Keratinocyte (primary cell): ENCODE data around the gene NMNAT2. TPM values are rescaled to one million over a fixed set of nuclear protein-coding genes. Genes with fewer than 3 reads are reported as not detected.

ENCODE experiments used
- DNase-seq: peaks from one replicate; pipeline ENCODE4 v3.0.0-alpha.2; 2011; ENCODE audit warnings: low read depth, missing footprints, low spot score
- FAIRE-seq: peaks from 2 replicates; lab custom pipeline; 2011; peaks lifted over from hg19 to GRCh38; lab: Jason Lieb, UNC
- H2AFZ ChIP-seq: 2 replicates; pipeline ENCODE4 v1.6.0; 2012; ENCODE audit warnings: low read length, control low read depth, inconsistent platforms; ENCODE audit not compliant: control insufficient read depth
- H3K27ac ChIP-seq: 2 replicates; pipeline ENCODE4 v1.5.1; 2011; ENCODE audit warnings: low read length; ENCODE audit not compliant: control insufficient read depth, insufficient read depth
- H3K27me3 ChIP-seq: 3 replicates; pipeline ENCODE4 v1.6.0; 2011; ENCODE audit warnings: low read length; ENCODE audit not compliant: control insufficient read depth, insufficient read depth; ENCODE audit errors: extremely low read depth
- H3K36me3 ChIP-seq, 2 experiments: 2 replicates in 1 of 2; 3 replicates in 1 of 2; pipeline ENCODE4 v1.5.1; 2011; ENCODE audit warnings: low read length in 2 of 2, mild to moderate bottlenecking in 1 of 2; ENCODE audit not compliant: control insufficient read depth in 2 of 2, insufficient read depth in 2 of 2; ENCODE audit errors: extremely low read depth in 1 of 2
- H3K4me1 ChIP-seq: 3 replicates; pipeline ENCODE4 v1.5.1; 2011; ENCODE audit warnings: low read length; ENCODE audit not compliant: control insufficient read depth, insufficient read depth; ENCODE audit errors: extremely low read depth
- H3K4me2 ChIP-seq: 3 replicates; pipeline ENCODE4 v1.6.0; 2011; ENCODE audit warnings: low read depth, low read length; ENCODE audit not compliant: control insufficient read depth, insufficient read depth; ENCODE audit errors: extremely low read depth
- H3K4me3 ChIP-seq, 3 experiments: fragments of 200-600 bp in 1 of 3; sonication (generic) in 1 of 3; 2 replicates in 2 of 3; 3 replicates in 1 of 3; pipeline ENCODE4 v1.5.1; 2011 to 2016; ENCODE audit warnings: low read length in 3 of 3, mild to moderate bottlenecking in 3 of 3, control low read depth in 2 of 3, inconsistent platforms in 1 of 3, low read depth in 1 of 3, mixed read lengths in 1 of 3, mixed run types in 1 of 3, moderate library complexity in 1 of 3; ENCODE audit not compliant: control insufficient read depth in 2 of 3, insufficient read depth in 2 of 3; ENCODE audit errors: extremely low read depth in 1 of 3
- H3K79me2 ChIP-seq: 2 replicates; pipeline ENCODE4 v1.6.0; 2012; ENCODE audit warnings: low read length; ENCODE audit not compliant: control insufficient read depth, insufficient read depth
- H3K9ac ChIP-seq: 3 replicates; pipeline ENCODE4 v1.6.0; 2011; ENCODE audit warnings: low read length; ENCODE audit not compliant: control insufficient read depth, insufficient read depth; ENCODE audit errors: extremely low read depth
- H3K9me1 ChIP-seq: 3 replicates; pipeline ENCODE4 v1.6.0; 2011; ENCODE audit warnings: low read length; ENCODE audit not compliant: control insufficient read depth, insufficient read depth; ENCODE audit errors: extremely low read depth
- H3K9me3 ChIP-seq: 2 replicates; pipeline ENCODE4 v1.5.1; 2012; ENCODE audit warnings: low read depth, low read length; ENCODE audit not compliant: control insufficient read depth
- H4K20me1 ChIP-seq: 3 replicates; pipeline ENCODE4 v1.6.0; 2011; ENCODE audit warnings: low read length; ENCODE audit not compliant: control insufficient read depth, insufficient read depth; ENCODE audit errors: extremely low read depth
- EZH2 ChIP-seq: IDR thresholded peaks from one replicate; pipeline ENCODE4 v1.6.1; 2012; ENCODE audit warnings: inconsistent platforms, mild to moderate bottlenecking, low read length, moderate library complexity
- dilution Hi-C: fragments of 300-500 bp; cut with MboI; formaldehyde crosslinking; loops from one replicate; pipeline ENCODE4 v1.7.0; 2020; ENCODE audit warnings: low sequenced_read_pairs; ENCODE audit not compliant: extremely low pct_ligation_motif_present
- polyA plus RNA-seq, 5 experiments: library from polyadenylated mRNA; depleted of rRNA in 3 of 5; stranded (reverse) in 3 of 5; stranded (forward) in 1 of 5; unstranded in 1 of 5; fragments of >200 nt; gene quantifications; 1 replicate in 1 of 5; 2 replicates in 3 of 5; 3 replicates in 1 of 5; pipeline versions ENCODE4 v1.2.1 to v1.2.3, GENCODE V29; 2011 to 2012; ENCODE audit warnings: missing spikeins in 2 of 5, low read depth in 1 of 5, low replicate concordance in 1 of 5
- TF ChIP-seq, protein P1 (sequence below), 3 experiments: IDR thresholded peaks in 1 of 3; conservative IDR thresholded peaks in 1 of 3; optimal IDR thresholded peaks in 1 of 3; 2 replicates in 2 of 3; 3 replicates in 1 of 3; pipeline versions ENCODE3 to v1.5.1; 2011; ENCODE audit warnings: low read length in 3 of 3, mild to moderate bottlenecking in 3 of 3, moderate library complexity in 2 of 3, control low read depth in 1 of 3, inconsistent platforms in 1 of 3; ENCODE audit not compliant: insufficient read depth in 2 of 3; ENCODE audit errors: extremely low read depth in 1 of 3

NMNAT2 gene
- polyA plus RNA-seq, 1 donor (not counting 4 experiments of a cell fraction or from before 2014, with no cell fraction given) = 0.72 TPM

- Histone ChIP-seq H3K4me2 (no peak overlapping the region), H2AFZ (no peak overlapping the region), H3K79me2 (no peaks in the 10 kb centered on the region), H3K9ac (no peak overlapping the region), H3K9me3 (no peaks in the 10 kb centered on the region), H3K4me1 (no peaks in the 10 kb centered on the region), H4K20me1 (no peaks in the 10 kb centered on the region), H3K27ac (no peak overlapping the region), H3K36me3 (no peaks in the 10 kb centered on the region), H3K4me3 (no peak overlapping the region), H3K27me3 (peaks cover 5% of the 10 kb centered on the region), H3K9me1 (no peaks in the 10 kb centered on the region)
- TF ChIP-seq, protein P1, sequence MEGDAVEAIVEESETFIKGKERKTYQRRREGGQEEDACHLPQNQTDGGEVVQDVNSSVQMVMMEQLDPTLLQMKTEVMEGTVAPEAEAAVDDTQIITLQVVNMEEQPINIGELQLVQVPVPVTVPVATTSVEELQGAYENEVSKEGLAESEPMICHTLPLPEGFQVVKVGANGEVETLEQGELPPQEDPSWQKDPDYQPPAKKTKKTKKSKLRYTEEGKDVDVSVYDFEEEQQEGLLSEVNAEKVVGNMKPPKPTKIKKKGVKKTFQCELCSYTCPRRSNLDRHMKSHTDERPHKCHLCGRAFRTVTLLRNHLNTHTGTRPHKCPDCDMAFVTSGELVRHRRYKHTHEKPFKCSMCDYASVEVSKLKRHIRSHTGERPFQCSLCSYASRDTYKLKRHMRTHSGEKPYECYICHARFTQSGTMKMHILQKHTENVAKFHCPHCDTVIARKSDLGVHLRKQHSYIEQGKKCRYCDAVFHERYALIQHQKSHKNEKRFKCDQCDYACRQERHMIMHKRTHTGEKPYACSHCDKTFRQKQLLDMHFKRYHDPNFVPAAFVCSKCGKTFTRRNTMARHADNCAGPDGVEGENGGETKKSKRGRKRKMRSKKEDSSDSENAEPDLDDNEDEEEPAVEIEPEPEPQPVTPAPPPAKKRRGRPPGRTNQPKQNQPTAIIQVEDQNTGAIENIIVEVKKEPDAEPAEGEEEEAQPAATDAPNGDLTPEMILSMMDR (optimal IDR thresholded peaks at IDR 0.05 in 1 of 3, IDR thresholded peaks at IDR 0.05 in 1 of 3, conservative IDR thresholded peaks at IDR 0.05 in 1 of 3; ENCODE audit: extremely low read depth in 1 of 3, insufficient read depth in 2 of 3, low read length in 3 of 3) = no peak
- TF ChIP-seq EZH2 = no peak
- no peak for FAIRE-seq
- DNase-seq = no peak
- dilution Hi-C loops = no loop called here
Measured at GRCh38 chr1:183356534-183357182, 61.5 kb downstream of the NMNAT2 start.

DNA sequence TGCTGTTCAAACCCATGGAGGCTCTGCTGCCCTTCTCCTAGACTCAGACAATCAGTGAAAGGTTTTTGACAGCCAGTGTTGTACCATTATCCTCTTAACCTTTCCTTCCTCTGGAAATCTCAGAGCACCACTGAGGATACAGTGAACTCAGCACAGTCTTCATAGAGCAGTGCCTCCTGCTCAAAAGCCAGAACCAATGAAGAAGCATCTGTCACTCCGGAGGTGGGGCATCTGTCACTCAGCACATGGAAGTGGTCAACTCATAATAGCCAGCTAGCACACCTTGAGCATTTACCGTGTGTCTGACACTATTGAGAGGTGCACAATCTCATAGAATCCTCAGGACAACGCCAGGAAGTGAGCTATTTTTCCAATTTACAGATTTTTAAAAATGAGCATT lies 62.4 kb downstream of the NMNAT2 start:
- no peaks in the 10 kb centered on the region for H3K9me3 ChIP-seq
- H3K4me2 ChIP-seq = no peak overlapping the region
- FAIRE-seq (no peak), DNase-seq (no peak)
- no peak overlapping the region for H3K27ac ChIP-seq
- H3K36me3 ChIP-seq = no peaks in the 10 kb centered on the region
- H3K9me1 ChIP-seq = no peaks in the 10 kb centered on the region
- no peaks in the 10 kb centered on the region for H3K79me2 ChIP-seq
- no peaks in the 10 kb centered on the region for H4K20me1 ChIP-seq
- H3K9ac ChIP-seq = no peak overlapping the region
- peaks cover 5% of the 10 kb centered on the region for H3K27me3 ChIP-seq
- TF ChIP-seq EZH2 = no peak
- TF ChIP-seq, protein P1 (optimal IDR thresholded peaks at IDR 0.05 in 1 of 3, IDR thresholded peaks at IDR 0.05 in 1 of 3, conservative IDR thresholded peaks at IDR 0.05 in 1 of 3; ENCODE audit: extremely low read depth in 1 of 3, insufficient read depth in 2 of 3, low read length in 3 of 3) = no peak
- H2AFZ ChIP-seq = no peak overlapping the region
- no peaks in the 10 kb centered on the region for H3K4me1 ChIP-seq
- dilution Hi-C loops = no loop called here
- H3K4me3 ChIP-seq = no peak overlapping the region
